ENCODE measurements around the gene OXCT1. TPM values are rescaled to one million over a fixed set of nuclear protein-coding genes. Genes with fewer than 3 reads are reported as not detected.

OXCT1 gene
- total and polyA plus RNA-seq, 9 of the 15 experiments (the other 6 are each of a cell fraction or from before 2014, with no cell fraction given) = 24.7 to 61.2 (median 41.9) TPM

- TF ChIP-seq KAT7 (CRISPR knock-in tag; IDR thresholded peaks at IDR 0.05; ENCODE audit: borderline replicate concordance) (peak; percentile 19; the same call in 1 of the 2 replicates), ZNF224 (CRISPR knock-in tag; IDR thresholded peaks at IDR 0.05) (0 out of 2 replicates have a peak, but pooled peaks have one; percentile 38), HNRNPK (IDR thresholded peaks at IDR 0.05; ENCODE audit: low read depth, low read length, poor library complexity, severe bottlenecking) (no peak), PTTG1 (tag; IDR thresholded peaks at IDR 0.05; ENCODE audit: low read depth) (no peak), MGA (IDR thresholded peaks at IDR 0.05) (peak; percentile 85), CHD1 (IDR thresholded peaks at IDR 0.05; ENCODE audit: low read length) (peak; percentile 42), MCM3 (IDR thresholded peaks at IDR 0.05) (no peak), HNRNPL (IDR thresholded peaks at IDR 0.05; ENCODE audit: low read depth, low read length) (no peak), ZBTB5 (IDR thresholded peaks at IDR 0.05) (no peak), CCAR2 (IDR thresholded peaks at IDR 0.05; ENCODE audit: low read depth, low read length) (no peak), L3MBTL2 (IDR thresholded peaks at IDR 0.05) (peak; percentile 40; the same call in 1 of the 2 replicates)
Measured at GRCh38 chr5:41869151-41869723, 988 bp downstream of the OXCT1 start (continued).

All from K562 (cell line).